ENCODE measurements around the gene AHI1.

AHI1 gene

GRCh38 chr6:135299256-135299655, 198.3 kb downstream of the AHI1 start:
- no peak for DNase-seq (ENCODE audit: low read depth in 2 of 2)

DNA sequence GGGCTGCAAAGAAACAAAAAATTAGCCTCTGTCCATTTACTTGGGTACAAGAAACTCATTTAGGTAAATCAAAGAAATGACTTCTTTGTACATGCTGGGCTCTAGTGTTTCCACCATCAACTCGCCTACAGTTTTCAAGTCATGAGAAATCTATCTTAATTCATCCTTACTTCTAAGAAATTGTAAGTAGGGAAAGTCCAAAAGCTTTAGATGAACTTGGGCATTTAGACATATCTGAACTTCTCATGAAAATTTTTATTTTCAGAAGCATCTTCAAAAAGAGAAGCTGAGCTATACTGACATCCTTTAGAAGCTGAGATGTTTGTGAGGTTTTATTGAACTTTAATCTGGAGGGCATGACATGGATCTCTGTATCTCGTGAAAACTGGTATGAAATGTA, 199.1 kb downstream of the AHI1 start:
- DNase-seq (ENCODE audit: low read depth in 2 of 2) = no peak

DNA sequence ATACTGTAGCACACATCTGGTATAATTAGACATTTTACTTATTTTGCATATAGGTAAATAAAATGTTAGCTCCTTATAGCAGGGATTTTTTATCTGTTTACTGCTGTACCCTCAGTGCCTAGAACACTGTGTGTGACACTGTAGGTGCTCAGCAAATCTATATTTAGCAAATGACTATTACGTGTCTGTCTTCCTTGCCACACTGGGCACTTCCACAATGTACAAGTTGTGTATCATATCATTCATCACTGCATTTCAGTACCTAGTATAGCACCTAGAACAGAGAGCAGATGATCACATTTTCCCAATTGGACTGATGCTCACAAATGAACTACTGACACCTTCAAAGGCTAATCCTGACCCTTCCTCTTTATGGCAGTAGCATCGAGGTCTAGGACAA, 200.8 kb downstream of the AHI1 start:
- DNase-seq (ENCODE audit: low read depth in 2 of 2) = no peak

DNA sequence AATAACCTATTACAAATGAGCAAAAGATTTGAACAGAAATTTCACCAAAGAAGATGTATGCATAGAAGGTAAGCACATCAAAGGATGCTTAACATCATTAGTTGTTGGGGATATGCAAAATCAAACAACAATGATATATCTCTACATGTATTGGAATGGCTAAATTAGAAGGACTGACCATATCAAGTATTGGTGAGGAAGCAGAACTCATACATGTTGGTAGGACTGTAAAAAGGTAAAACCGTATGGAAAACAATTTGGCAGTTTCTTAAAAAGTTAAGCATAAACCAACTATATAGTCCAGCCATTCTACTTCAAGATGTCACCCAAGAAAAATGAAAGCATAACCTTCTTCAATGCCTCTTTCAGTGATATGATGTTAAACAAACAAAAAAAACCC, 202.5 kb downstream of the AHI1 start:
- no peak for DNase-seq (ENCODE audit: low read depth in 2 of 2)

GRCh38 chr6:135291288-135292076, 206.1 kb downstream of the AHI1 start:
- no peak for DNase-seq (ENCODE audit: low read depth in 2 of 2)

DNA sequence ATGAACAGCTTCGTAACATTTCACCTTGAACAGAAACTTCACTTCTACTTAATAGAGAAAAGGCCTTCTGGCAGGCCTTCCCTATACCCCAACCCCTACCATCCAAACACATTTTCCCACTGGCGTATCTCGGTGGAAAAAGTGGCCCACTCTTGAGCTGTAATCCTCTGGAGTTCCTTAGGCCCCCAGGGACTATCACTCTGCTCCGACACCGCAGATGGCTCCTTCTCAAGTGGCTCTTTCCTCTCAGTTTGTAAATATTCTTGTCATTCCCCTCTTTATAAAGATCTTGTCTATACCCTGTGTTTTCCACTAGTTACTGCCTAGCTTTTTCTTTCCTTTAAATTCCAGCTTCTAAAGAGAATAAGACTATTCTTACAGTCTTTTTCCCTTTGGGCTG, 207.7 kb downstream of the AHI1 start:
- DNase-seq (ENCODE audit: low read depth in 2 of 2) = no peak

DNA sequence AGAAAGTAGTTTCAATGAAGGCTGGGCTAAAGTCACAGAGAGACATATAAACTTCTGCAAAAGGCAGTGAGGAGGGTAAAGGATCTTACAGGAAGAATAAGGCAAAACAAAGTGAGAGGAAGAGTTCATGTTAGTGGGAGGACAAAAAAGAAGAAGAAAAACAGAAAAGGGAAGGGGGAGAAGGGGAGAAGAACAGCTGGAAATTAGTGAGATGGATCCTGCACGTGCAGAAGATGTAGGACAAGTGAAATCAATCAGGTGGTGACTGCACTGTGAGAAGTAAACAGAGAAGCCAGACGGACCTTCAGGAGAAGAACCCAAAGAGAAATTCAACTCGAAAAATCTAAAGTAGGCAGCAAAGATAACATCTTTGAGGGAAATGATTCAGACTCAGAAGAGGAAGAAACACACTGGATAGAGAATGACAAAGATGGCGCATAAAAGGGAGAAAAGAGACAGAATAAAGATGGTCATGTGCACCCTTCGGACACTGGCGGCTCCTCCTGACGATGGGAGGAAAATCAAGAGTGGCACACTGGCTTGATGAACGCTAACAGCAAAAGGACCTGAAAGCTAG, 210.5 kb downstream of the AHI1 start:
- DNase-seq (ENCODE audit: low read depth in 2 of 2) = no peak

DNA sequence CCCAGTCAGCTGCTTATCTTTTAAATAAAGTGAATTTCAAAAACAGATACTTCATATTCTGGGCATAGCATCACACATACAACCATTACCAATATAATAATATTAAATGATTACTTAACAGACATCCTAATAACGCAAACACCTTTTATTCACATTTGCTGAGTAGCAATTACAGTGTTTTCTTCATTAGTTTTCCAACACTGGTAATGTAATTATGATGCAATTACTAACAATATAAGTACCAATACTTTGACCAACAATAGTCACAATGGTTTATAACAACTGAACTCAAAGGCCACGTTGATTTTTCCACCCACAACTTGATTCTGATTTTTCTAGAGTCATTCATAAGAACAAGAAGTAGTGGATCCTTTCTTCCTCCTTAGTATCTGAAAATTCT, 212.4 kb downstream of the AHI1 start:
- no peak for DNase-seq (ENCODE audit: low read depth in 2 of 2)

GRCh38 chr6:135283926-135284325, 213.6 kb downstream of the AHI1 start:
- no peak for DNase-seq (ENCODE audit: low read depth in 2 of 2)

GRCh38 chr6:135282395-135282794, 215.1 kb downstream of the AHI1 start:
- no peak for DNase-seq (ENCODE audit: low read depth in 2 of 2)

GRCh38 chr6:135281964-135282363, 215.6 kb downstream of the AHI1 start:
- DNase-seq (ENCODE audit: low read depth in 2 of 2) = no peak

GRCh38 chr6:135281227-135281626, 216.3 kb downstream of the AHI1 start:
- no peak for DNase-seq (ENCODE audit: low read depth in 2 of 2)

- no peak for DNase-seq (ENCODE audit: low read depth in 2 of 2)
Measured at GRCh38 chr6:135280375-135281136, 217.0 kb downstream of the AHI1 start.

- no peak for DNase-seq (ENCODE audit: low read depth in 2 of 2)
Measured at GRCh38 chr6:135277422-135277821, 220.1 kb downstream of the AHI1 start.

DNA sequence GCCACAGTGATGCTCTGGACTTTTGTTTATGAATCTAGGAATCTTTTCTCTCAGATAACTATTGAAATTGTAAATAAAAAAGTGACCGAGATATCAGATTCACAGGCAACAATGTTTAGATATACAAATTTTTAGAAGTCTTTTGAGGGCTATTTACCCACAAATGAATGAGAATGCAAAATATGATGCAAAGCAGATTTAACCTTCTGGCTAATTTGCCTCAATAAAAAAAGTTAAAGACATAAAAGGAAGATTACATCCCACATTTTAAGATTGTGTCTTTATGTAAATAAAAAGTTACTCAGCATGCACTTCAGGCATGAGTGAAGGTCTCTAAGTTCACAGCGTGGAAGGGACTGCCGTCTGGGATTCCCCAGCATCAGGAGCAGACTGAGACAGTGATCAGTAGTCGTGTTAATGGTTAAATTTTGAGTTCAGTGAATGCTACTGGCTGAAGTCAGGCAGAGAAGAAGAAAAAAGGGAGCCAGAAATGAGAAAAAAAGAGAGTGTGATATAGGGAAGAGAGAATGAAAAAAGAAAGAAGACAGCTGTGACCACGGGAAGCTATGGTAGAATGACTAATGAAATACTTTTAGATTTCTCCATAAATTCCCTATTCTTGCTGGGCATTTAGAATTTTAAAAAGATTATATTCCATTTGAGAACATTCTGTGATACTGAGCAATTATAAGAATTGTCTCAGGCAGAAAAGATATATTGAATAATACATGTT, 222.8 kb downstream of the AHI1 start:
- DNase-seq (ENCODE audit: low read depth in 2 of 2) = no peak

GRCh38 chr6:135271626-135272025, 225.9 kb downstream of the AHI1 start:
- DNase-seq (ENCODE audit: low read depth in 2 of 2) = no peak

DNA sequence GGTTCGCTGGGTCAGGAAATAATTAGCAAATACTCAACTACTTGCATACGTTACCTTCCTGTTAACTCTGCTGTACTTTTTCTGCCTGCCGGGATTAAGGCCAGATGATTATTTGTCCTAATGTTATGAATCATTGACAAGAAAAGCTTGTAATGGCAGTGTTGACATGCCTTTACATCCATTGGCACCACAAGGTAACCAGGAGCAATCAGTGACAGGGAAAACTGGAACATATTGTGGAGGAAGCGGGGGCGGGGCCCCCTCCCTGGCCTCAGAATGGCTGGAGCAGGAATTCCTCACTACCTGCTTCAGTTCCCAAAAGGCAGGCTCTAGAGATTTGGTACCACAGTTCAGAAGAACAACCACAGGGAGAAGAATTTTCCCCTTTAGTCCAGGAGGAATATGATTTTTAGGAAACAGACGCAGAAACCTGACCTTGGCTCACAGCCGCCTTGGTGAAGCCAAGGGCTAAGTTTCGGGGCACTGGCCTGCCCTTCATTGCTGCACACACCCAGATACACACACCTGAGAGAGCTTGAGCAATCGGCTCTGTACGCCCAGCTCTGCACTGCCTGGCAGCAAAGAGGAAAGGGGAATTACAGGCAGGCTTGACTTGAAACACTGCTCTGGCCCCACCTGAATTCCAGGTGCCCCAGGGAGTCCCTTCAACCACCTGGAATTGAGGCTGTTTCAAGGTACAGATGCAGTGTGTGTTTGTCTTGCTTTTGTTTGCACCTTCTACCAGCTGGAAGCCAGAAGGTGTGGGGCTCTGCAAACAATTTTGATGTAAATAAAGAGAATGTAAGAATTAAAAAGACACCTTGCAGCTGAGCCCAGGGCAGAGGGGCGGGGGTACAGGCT, 226.6 kb downstream of the AHI1 start:
- DNase-seq (ENCODE audit: low read depth in 2 of 2) = no peak

DNA sequence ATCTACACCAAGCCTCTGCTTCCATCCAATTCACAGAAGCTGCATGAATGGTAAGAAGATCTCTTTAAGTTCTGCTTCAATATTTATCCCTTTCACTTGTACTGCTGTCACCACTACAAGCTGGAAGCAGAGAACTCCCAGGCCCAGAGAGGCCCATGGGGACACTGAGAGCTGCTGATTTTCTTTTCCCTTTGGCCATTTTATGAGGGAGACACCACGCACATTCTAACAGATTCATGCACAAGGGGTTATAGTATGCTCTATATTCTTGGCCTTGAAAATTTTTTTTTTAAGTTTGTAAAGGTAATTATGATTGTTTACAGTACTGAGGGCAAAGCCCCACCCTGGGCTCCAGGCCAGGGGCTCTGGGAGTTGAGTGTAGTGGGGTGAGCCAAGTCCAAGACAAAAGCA, 228.1 kb downstream of the AHI1 start:
- DNase-seq (ENCODE audit: low read depth in 2 of 2) = no peak

GRCh38 chr6:135268740-135269139, 228.8 kb downstream of the AHI1 start:
- no peak for DNase-seq (ENCODE audit: low read depth in 2 of 2)

DNA sequence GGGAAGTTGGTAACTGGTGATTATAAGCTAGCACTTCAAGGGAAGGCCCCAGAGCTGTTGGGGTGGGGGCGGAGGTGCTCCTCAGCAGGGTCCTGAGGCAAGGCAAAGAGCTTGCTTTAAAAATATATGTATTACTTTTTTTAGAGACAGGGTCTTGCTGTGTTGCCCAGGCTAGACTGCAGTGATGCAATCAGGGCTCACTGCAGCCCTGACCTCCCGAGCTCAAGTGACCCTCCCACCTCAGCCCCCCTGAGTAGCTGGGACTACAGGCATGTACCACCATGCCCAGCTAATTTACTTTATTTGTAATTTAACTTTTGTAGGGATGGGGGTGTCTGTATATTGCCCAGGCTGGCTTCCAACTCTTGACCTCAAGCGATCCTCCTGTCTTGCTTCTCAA, 229.3 kb downstream of the AHI1 start:
- no peak for DNase-seq (ENCODE audit: low read depth in 2 of 2)

DNA sequence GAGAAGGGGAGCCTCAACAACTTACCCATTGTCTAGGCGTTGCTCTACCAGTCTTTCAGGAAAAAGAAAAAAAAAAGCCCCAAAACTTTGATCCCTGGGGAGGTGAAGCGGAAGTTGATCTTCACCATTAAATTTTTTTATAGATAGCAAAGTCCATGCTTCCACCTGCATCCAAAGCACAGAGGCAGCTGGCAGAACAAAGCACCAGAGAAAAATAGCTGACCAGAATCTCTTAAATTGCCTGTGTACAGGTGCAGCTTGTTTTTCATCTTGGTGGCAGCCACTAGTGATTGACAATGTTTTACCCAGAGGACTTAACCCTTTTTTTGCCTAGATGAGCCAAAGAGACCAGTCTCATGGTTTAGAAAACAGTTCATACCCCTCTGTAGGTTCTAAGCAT, 230.5 kb downstream of the AHI1 start:
- no peak for DNase-seq (ENCODE audit: low read depth in 2 of 2)

All from stimulated activated CD4-positive, alpha-beta T cell treated with anti-CD3 and anti-CD28 coated beads, Interleukin-4, amount 100 ng/mL, for 48 hours (primary cell).